Right cardiac atrium (tissue), 5 donors: ENCODE data around the gene TUBA8. TPM values are rescaled to one million over a fixed set of nuclear protein-coding genes. Genes with fewer than 3 reads are reported as not detected.
"Not testable (repeated sequence)": the region's sequence is repeated elsewhere in the genome, so short reads cannot be mapped to it uniquely, and the experiment has no call there.

Experiments
- ATAC-seq, 2 donors: fragments of 200-7000 bp; cut with Tn5 transposase; one replicate each; pipeline versions ENCODE4 v1.8.0 to v1.9.1; 2020; ENCODE audit warnings: moderate library complexity in 2 of 2, mild to moderate bottlenecking in 1 of 2
- DNase-seq, 3 donors: peaks; one replicate each; pipeline ENCODE4 v3.0.0-alpha.2; 2020
- H3K27ac ChIP-seq: one replicate; pipeline ENCODE4 v1.5.1; 2013; ENCODE audit warnings: mild to moderate bottlenecking, low read length, control low read depth, moderate library complexity
- H3K27me3 ChIP-seq: one replicate; pipeline ENCODE4 v1.6.1; 2013; ENCODE audit not compliant: control insufficient read depth, insufficient read depth
- H3K4me1 ChIP-seq: one replicate; pipeline ENCODE4 v1.6.1; 2013; ENCODE audit warnings: low read length; ENCODE audit not compliant: control insufficient read depth, insufficient read depth
- H3K4me3 ChIP-seq: one replicate; pipeline ENCODE4 v1.5.1; 2013; ENCODE audit warnings: low read length, control low read depth
- H3K9me3 ChIP-seq: one replicate; pipeline ENCODE4 v1.6.1; 2013; ENCODE audit warnings: low read length; ENCODE audit not compliant: control insufficient read depth
- WGBS: extraction: QIAGEN DNeasy Blood & Tissue Kit; methylation state at CpG from one replicate; pipeline ENCODE4 v1.1.7; 2013; 5-methylcytosine and 5-hydroxymethylcytosine counted together
- intact Hi-C, 4 donors: fragments of 100-400 bp; cut with DNase I; formaldehyde crosslinking; loops; one replicate each; pipeline versions ENCODE4 v1.11.0 to v1.14.0; 2022 to 2023
- polyA plus RNA-seq: library from polyadenylated mRNA; stranded (reverse); fragments of 200-250 nt; gene quantifications from one replicate; pipeline ENCODE4 v1.2.3, GENCODE V29; 2013
- total RNA-seq, 4 donors: library from RNA; stranded (reverse); fragmentation: NEBNext Ultra II Directional; extraction: Animal tissue kit (Norgen Biotek cat#: 25700); gene quantifications; one replicate each; pipeline ENCODE4 v1.2.1, GENCODE V29; 2021
- donor health status: healthy with polysubstance abuse.
- donor health status: DM: no; HTN: yes; CAD: no.
- donor health status: DM: no; HTN: no; CAD: no.
- donor health status: DM: no; HTN: yes; CAD: no; lungs with severe emphysema.
- donor health status: DM: yes; HTN: yes; CAD: no.

Gene TUBA8
- total and polyA plus RNA-seq, 5 donors = 64.7 to 307 (median 123) TPM

DNA sequence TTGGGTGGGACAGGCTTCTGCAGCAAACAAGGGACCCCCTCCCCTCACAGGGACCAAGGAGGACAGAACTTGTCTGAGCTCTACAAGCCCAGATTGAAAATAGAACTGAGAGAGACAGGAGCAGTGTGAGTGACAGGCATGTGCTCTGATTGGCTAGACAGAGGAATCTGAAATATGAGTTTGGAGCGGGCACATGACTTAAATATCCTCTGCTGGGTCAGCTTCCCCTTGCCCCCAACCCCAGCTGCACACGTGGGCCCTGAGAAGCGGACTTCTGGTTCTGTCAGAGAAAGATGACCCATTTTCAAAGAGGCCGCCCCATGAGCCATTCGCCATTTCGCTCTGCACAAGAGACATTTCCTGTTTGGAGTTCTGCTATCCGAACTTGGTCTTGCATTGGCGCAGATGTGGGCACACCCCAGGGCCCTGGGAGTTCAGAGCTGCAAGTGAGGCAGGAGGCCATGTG, 5.3 kb downstream of the TUBA8 start:
- Histone ChIP-seq H3K27me3 (no peaks in the 10 kb centered on the region), H3K4me3 (no peak overlapping the region), H3K9me3 (no peaks in the 10 kb centered on the region), H3K4me1 (peaks cover 5% of the 10 kb centered on the region), H3K27ac (peak overlapping the region; percentile 26)
- ATAC-seq (peak in 1 of 2 donors; percentile 29), DNase-seq (peak in 1 of 3 donors; percentile 66)
- WGBS = 63% methylated on average over 8 of the region's 8 CpGs
- intact Hi-C loops = no loop called here

DNA sequence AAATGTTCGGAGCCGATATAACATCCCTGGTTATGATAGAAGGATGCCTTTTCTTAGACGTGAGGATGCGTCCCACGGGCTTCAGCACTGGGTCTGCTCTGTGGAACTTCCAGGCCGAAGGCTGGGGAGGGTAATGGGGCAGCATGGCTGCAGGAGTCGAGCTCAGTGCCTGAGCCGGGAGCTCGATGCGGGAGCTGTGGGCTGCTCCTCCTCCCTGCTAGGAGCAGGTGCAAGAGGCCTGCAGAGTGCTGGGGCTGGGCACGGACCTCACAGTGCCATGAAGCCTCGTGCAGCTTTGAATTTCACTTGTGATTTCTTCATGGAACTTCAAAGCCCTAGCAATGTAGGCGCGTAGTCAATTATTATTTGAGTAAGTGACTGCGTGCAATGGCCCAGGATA, 6.0 kb downstream of the TUBA8 start:
- DNase-seq = no peak
- no peak overlapping the region for H3K4me3 ChIP-seq
- no peaks in the 10 kb centered on the region for H3K27me3 ChIP-seq
- 84% methylated on average over 15 of the region's 15 CpGs for WGBS
- no peak for ATAC-seq
- intact Hi-C loops = no loop called here
- H3K27ac ChIP-seq = peak overlapping the region; percentile 26
- H3K4me1 ChIP-seq = peaks cover 5% of the 10 kb centered on the region
- no peaks in the 10 kb centered on the region for H3K9me3 ChIP-seq

DNA sequence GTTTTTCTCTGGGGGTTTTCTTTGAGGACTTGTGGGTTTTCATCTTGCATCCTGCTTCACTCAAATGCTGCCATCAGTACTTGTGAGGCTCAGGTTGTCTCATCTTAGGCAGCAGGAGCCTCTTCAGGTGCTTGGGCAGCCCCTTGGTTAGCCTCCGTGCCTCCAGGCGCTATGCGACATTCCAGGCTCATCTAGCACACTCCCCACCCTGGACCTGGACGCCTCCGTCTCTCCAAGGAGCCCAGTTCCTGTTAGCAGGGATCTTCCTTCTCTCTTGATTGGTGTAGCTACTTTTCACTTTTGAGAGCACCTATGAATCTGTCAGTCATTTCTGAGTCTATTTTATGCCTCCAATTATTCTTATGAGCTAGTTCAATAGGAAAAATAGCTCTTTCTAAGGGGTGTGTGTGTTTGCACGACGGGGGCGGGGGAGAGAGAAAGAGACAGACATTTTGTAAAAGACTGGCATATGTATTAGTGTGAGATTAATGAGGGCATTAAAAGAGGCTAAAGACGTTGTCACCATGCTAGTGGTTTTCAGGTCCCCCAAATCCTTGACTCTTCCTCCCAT, 7.8 kb downstream of the TUBA8 start:
- no peak overlapping the region for H3K4me3 ChIP-seq
- intact Hi-C loops = no loop called here
- no peaks in the 10 kb centered on the region for H3K27me3 ChIP-seq
- H3K4me1 ChIP-seq = peaks cover 5% of the 10 kb centered on the region
- peak overlapping the region; percentile 14 for H3K27ac ChIP-seq
- WGBS = 89% methylated on average over 9 of the region's 9 CpGs
- no peak for DNase-seq
- no peaks in the 10 kb centered on the region for H3K9me3 ChIP-seq
- no peak for ATAC-seq

DNA sequence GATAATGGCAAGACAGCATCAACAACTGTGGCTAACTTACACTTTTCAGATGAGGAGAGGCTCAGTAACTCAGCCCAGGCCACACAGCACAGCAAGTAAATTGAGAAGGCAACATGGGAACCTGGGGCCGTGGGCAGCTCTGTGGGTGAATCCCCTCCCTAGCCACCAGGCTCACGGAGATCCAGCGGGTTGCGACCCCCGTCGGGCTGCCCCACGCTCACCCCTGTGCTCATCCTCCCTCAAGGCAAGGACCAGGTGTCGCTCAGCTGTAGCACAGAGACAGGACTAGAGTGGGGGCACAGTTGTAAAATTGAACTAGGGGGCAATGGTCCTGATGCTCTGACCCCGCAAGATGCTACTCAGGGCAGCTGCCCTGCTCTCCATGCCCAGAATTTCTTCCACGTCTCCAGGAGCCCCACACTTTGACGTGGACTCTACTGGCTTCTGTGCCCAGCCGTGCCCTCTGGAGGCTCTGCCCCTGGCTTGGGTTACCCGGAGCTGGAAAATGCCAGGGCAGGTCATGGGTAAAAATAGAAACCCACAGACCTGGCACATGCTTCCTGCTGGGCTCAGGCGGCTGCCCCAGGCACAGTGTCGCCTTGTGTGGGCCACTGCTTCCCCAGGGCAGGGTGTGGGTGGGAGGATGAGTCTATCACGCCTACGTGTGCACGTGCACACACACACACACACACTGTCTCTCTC, 9.0 kb downstream of the TUBA8 start:
- H3K4me1 ChIP-seq = no peaks in the 10 kb centered on the region
- peak; percentile 69 to 74 for ATAC-seq
- H3K9me3 ChIP-seq = no peaks in the 10 kb centered on the region
- H3K4me3 ChIP-seq = no peak overlapping the region
- H3K27me3 ChIP-seq = no peaks in the 10 kb centered on the region
- 74% methylated on average over 18 of the region's 18 CpGs for WGBS
- intact Hi-C loops = no loop called here
- peak in 2 of 3 donors; percentile 58 to 75 for DNase-seq
- peak overlapping the region; percentile 89 for H3K27ac ChIP-seq

DNA sequence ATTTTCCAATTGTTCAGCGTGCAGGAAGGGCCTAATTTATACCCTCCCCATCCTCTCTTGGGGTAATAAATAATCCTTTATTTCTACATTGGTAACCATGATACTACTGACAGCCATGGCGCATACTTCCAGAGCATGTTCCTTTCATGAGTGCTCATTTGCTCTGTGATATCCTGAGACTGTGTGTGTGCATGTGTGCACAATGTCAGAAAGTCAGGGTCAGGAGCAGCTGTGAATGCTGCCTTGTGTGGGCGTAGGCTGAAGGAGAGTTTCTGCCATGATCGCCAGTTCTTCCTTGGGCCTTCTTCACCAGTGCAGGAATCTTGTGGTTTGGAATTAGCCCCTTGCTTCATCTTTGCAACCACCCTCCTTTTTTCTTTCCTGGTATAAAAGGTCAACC, 10.2 kb downstream of the TUBA8 start:
- H3K27me3 ChIP-seq = no peaks in the 10 kb centered on the region
- intact Hi-C loops = no loop called here
- WGBS = 90% methylated on average over 4 of the region's 4 CpGs
- H3K27ac ChIP-seq = no peak overlapping the region
- ATAC-seq (no peak), DNase-seq (no peak)
- no peaks in the 10 kb centered on the region for H3K9me3 ChIP-seq
- no peak overlapping the region for H3K4me3 ChIP-seq
- no peaks in the 10 kb centered on the region for H3K4me1 ChIP-seq

DNA sequence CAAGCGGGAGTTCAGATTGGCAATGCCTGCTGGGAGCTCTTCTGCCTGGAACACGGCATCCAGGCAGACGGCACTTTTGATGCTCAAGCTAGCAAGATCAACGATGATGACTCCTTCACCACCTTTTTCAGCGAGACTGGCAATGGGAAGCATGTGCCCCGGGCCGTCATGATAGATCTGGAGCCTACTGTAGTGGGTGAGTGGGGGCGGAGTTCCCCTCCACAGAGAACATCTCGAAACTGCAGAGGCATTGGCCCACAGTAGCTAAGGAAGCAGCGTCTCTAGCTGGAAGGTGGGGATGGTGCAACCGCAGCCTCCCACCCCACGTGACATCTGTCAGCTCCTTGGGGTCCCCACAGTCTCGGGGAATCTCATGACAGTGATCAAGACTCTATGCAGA, 10.9 kb downstream of the TUBA8 start:
- Histone ChIP-seq H3K27me3 (no peaks in the 10 kb centered on the region), H3K4me3 (no peak overlapping the region), H3K27ac (no peak overlapping the region), H3K4me1 (no peaks in the 10 kb centered on the region), H3K9me3 (no peaks in the 10 kb centered on the region)
- 86% methylated on average over 13 of the region's 13 CpGs for WGBS
- intact Hi-C loops = no loop called here
- DNase-seq (no peak), ATAC-seq (no peak)

DNA sequence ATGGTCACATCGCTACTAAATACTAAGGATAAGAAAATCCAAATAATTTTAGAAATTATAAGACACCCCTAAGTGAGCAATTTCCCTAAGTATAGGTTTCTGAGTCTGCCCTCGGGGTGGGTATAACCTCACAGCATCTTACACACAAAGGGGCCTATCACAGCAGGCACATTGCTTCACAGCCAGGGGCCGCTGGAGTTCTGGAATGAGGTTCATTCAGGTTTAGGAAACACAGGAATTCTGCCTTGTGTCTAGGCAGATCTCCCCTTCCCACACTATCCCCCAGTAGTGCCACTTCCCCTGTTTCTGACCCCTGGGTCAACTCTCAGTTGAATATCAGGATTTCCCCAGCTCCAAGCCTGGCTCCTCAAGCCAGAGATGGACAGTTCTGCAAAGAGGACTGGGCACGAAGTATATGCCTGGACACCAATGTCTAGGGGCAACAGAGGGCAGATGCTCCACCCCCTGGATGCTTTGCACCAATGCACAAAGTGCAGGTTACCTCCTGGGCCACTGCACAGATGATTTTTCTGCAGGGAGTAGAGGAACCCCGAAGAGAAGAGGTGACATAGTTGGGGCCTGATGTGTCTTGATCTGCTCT, 11.4 kb downstream of the TUBA8 start:
- H3K27me3 ChIP-seq = no peaks in the 10 kb centered on the region
- no peak for ATAC-seq
- WGBS = 84% methylated on average over 5 of the region's 5 CpGs

DNA sequence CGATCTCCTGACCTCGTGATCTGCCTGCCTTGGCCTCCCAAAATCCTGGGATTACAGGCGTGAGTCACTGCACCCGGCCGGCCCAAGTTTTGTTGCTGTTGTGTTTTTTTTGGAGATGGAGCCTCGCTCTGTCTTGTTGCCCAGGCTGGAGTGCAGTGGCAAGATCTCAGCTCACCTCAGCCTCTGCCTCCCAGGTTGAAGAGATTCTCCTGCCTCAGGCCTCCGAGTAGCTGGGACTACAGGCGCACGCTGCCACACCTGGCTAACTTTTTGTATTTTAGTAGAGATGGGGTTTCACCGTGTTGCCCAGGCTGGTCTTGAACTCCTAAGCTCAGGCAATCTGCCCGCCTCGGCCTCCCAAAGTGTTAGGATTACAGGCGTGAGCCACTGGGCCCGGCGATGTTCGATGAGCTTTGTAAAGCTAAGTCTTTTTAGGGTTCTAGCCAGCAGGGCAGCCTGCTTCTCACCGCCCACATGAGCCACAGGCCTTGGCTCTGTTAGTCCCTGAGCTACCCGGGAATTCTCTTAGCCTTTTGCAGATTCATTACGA, 12.9 kb downstream of the TUBA8 start:
- intact Hi-C loops, H3K4me1 ChIP-seq, DNase-seq, H3K4me3 ChIP-seq, ATAC-seq, H3K9me3 ChIP-seq, H3K27me3 ChIP-seq, H3K27ac ChIP-seq: not testable (repeated sequence)
- 95% methylated on average over 19 of the region's 19 CpGs for whole genome bisulfite sequencing

More for the DNA sequence above, 11.4 kb downstream of the TUBA8 start:
- intact Hi-C loops = no loop called here
- Histone ChIP-seq H3K4me1 (no peaks in the 10 kb centered on the region), H3K4me3 (no peak overlapping the region), H3K9me3 (no peaks in the 10 kb centered on the region), H3K27ac (no peak overlapping the region)
- DNase-seq = no peak

DNA sequence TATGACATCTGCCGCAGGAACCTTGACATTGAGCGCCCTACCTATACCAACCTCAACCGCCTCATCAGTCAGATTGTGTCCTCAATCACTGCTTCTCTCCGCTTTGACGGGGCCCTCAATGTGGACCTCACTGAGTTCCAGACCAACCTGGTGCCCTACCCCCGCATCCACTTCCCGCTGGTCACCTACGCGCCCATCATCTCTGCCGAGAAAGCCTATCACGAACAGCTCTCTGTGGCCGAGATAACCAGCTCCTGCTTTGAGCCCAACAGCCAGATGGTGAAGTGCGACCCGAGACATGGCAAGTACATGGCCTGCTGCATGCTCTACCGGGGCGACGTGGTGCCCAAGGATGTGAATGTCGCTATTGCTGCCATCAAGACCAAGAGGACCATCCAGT, 16.0 kb downstream of the TUBA8 start:
- Histone ChIP-seq H3K27me3 (no peaks in the 10 kb centered on the region), H3K4me1 (peaks cover 5% of the 10 kb centered on the region), H3K9me3 (no peaks in the 10 kb centered on the region), H3K27ac (no peak overlapping the region), H3K4me3 (no peak overlapping the region)
- ATAC-seq (no peak), DNase-seq (no peak)
- intact Hi-C loops = no loop called here
- 98% methylated on average over 18 of the region's 18 CpGs for WGBS

DNA sequence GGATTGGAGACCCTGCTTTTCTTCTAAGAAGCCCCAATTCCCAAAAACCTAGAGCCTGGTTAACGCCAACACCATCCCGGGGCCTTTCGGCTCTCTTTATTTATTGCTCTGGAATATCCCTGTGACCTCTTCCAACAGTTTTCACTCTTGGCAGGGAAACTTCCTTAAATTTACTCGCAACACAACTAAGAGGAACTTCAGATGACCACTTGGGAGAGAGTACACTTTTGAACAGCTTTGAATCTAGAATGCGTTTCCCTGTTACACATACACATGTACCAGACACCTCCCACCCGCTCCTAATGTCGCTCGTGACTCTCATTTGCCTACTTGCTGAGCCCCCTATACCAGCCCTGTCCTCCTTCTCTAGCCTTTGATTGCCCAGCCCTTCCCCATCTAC, 19.4 kb downstream of the TUBA8 start:
- intact Hi-C loops = no loop called here
- no peaks in the 10 kb centered on the region for H3K9me3 ChIP-seq
- H3K4me1 ChIP-seq = peaks cover 8% of the 10 kb centered on the region
- no peak overlapping the region for H3K4me3 ChIP-seq
- H3K27me3 ChIP-seq = no peaks in the 10 kb centered on the region
- ATAC-seq = no peak
- no peak overlapping the region for H3K27ac ChIP-seq
- WGBS = 77% methylated on average over 8 of the region's 8 CpGs
- DNase-seq = no peak

DNA sequence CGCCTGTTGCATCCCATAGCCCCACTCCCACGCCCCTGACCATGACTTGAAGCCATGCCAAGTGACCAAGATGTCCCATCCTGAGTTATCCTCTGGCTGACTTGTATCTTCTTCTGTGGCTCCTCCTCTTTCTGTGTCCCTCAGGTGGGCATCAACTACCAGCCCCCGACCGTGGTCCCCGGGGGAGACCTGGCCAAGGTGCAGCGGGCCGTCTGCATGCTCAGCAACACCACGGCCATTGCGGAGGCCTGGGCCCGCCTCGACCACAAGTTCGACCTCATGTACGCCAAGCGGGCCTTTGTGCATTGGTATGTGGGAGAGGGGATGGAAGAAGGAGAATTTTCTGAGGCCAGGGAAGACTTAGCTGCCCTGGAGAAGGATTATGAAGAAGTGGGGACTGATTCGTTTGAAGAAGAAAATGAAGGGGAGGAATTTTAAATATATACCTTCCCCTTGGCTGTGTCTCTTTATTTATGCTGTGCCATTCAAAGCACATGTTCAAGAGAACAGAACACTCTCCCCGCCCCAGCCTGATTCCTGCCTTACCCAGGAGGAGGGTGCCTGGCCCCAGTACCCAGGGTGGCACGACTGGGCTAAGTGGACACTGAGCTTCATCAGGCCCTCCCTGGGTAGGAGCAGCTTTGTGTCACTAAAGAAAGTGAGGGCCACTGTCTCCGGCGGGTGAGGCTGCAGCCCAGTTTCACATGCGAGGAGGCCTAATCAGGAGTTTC, 20.3 kb downstream of the TUBA8 start:
- ATAC-seq (no peak), DNase-seq (no peak)
- Histone ChIP-seq H3K27ac (no peak overlapping the region), H3K4me3 (no peak overlapping the region), H3K9me3 (no peaks in the 10 kb centered on the region), H3K27me3 (no peaks in the 10 kb centered on the region), H3K4me1 (peaks cover 8% of the 10 kb centered on the region)
- 95% methylated on average over 20 of the region's 20 CpGs for WGBS
- intact Hi-C loops = no loop called here
